ENCODE measurements around the gene GPSM1. TPM values are rescaled to one million over a fixed set of nuclear protein-coding genes. Genes with fewer than 3 reads are reported as not detected.

Gene GPSM1
- total and polyA plus RNA-seq, 4 donors, result 0.11 to 2.9 (median 1.6) TPM

- DNase-seq (ENCODE audit: low spot score), result no peak
- no peak overlapping the region for H3K27ac ChIP-seq (ENCODE audit: low read depth in 1 of 2, low read length in 2 of 2)
- H3K9me3 ChIP-seq (ENCODE audit: control insufficient read depth in 4 of 4, low read length in 3 of 4), result no peaks in the 10 kb centered on the region
- H3K4me1 ChIP-seq (ENCODE audit: control insufficient read depth in 4 of 4, insufficient read depth in 4 of 4, low read length in 3 of 4), result peaks cover 0 to 12% (median under 1%) of the 10 kb centered on the region in 4 donors
- no peak overlapping the region for H3K9ac ChIP-seq (ENCODE audit: low read depth in 1 of 2, low read length in 2 of 2)
- TF ChIP-seq HNF4A (conservative IDR thresholded peaks at IDR 0.05), result no peak
- TF ChIP-seq NR2F2 (IDR thresholded peaks at IDR 0.05), result no peak
- TF ChIP-seq, protein P1, sequence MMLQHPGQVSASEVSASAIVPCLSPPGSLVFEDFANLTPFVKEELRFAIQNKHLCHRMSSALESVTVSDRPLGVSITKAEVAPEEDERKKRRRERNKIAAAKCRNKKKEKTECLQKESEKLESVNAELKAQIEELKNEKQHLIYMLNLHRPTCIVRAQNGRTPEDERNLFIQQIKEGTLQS (IDR thresholded peaks at IDR 0.05), result no peak
- TF ChIP-seq FOXA2 (IDR thresholded peaks at IDR 0.05), result no peak
- TF ChIP-seq MAX (IDR thresholded peaks at IDR 0.05), result no peak
- no peak for TF ChIP-seq RAD21 (IDR thresholded peaks at IDR 0.05)
- TF ChIP-seq CTCF (IDR thresholded peaks at IDR 0.05; ENCODE audit: low read depth, low read length, missing input control), result no peak
- TF ChIP-seq, protein P2, sequence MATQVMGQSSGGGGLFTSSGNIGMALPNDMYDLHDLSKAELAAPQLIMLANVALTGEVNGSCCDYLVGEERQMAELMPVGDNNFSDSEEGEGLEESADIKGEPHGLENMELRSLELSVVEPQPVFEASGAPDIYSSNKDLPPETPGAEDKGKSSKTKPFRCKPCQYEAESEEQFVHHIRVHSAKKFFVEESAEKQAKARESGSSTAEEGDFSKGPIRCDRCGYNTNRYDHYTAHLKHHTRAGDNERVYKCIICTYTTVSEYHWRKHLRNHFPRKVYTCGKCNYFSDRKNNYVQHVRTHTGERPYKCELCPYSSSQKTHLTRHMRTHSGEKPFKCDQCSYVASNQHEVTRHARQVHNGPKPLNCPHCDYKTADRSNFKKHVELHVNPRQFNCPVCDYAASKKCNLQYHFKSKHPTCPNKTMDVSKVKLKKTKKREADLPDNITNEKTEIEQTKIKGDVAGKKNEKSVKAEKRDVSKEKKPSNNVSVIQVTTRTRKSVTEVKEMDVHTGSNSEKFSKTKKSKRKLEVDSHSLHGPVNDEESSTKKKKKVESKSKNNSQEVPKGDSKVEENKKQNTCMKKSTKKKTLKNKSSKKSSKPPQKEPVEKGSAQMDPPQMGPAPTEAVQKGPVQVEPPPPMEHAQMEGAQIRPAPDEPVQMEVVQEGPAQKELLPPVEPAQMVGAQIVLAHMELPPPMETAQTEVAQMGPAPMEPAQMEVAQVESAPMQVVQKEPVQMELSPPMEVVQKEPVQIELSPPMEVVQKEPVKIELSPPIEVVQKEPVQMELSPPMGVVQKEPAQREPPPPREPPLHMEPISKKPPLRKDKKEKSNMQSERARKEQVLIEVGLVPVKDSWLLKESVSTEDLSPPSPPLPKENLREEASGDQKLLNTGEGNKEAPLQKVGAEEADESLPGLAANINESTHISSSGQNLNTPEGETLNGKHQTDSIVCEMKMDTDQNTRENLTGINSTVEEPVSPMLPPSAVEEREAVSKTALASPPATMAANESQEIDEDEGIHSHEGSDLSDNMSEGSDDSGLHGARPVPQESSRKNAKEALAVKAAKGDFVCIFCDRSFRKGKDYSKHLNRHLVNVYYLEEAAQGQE (IDR thresholded peaks at IDR 0.05), result no peak
- no peak for TF ChIP-seq HNF4G (IDR thresholded peaks at IDR 0.05)
- TF ChIP-seq, protein P3, sequence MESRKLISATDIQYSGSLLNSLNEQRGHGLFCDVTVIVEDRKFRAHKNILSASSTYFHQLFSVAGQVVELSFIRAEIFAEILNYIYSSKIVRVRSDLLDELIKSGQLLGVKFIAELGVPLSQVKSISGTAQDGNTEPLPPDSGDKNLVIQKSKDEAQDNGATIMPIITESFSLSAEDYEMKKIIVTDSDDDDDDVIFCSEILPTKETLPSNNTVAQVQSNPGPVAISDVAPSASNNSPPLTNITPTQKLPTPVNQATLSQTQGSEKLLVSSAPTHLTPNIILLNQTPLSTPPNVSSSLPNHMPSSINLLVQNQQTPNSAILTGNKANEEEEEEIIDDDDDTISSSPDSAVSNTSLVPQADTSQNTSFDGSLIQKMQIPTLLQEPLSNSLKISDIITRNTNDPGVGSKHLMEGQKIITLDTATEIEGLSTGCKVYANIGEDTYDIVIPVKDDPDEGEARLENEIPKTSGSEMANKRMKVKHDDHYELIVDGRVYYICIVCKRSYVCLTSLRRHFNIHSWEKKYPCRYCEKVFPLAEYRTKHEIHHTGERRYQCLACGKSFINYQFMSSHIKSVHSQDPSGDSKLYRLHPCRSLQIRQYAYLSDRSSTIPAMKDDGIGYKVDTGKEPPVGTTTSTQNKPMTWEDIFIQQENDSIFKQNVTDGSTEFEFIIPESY (IDR thresholded peaks at IDR 0.05), result no peak
- no peak for TF ChIP-seq JUND (IDR thresholded peaks at IDR 0.05)
- no peak for TF ChIP-seq EGR1 (IDR thresholded peaks at IDR 0.05; ENCODE audit: low read depth in 2 of 2)
- TF ChIP-seq GABPA (IDR thresholded peaks at IDR 0.05 in 1 of 2, conservative IDR thresholded peaks at IDR 0.05 in 1 of 2), result no peak
- no peak for TF ChIP-seq SP1 (IDR thresholded peaks at IDR 0.05)
- no peak for TF ChIP-seq RXRA (IDR thresholded peaks at IDR 0.05)
- TF ChIP-seq TAF1 (conservative IDR thresholded peaks at IDR 0.05), result no peak
- no peak for TF ChIP-seq YY1 (IDR thresholded peaks at IDR 0.05)
- no peak for TF ChIP-seq FOXA1 (IDR thresholded peaks at IDR 0.05)
- H3K36me3 ChIP-seq (ENCODE audit: control insufficient read depth in 4 of 4, insufficient read depth in 3 of 4, low read depth in 1 of 4, low read length in 3 of 4), result no peaks in the 10 kb centered on the region
- H3K4me3 ChIP-seq (ENCODE audit: low read depth in 1 of 3, low read length in 3 of 3), result no peak overlapping the region
- 82% methylated on average over 17 of the region's 17 CpGs for WGBS
- H3K27me3 ChIP-seq (ENCODE audit: control insufficient read depth in 4 of 4, insufficient read depth in 4 of 4, low read length in 3 of 4), result no peaks in the 10 kb centered on the region
Observed at GRCh38 chr9:136323371-136323789, 4.0 kb upstream of the GPSM1 start.

Measured in liver (tissue), 9 donors.